HEK293 (cell line): ENCODE measurements around the gene CFAP45.

Source experiments
- MYNN ChIP-seq: fragments of 450-650 bp; formaldehyde crosslinking; IDR thresholded peaks from 2 replicates; pipeline ENCODE4 v1.5.1; 2016; ENCODE audit warnings: missing biosample characterization, missing genetic modification characterization, borderline replicate concordance
- TF ChIP-seq, protein P1 (sequence below): fragments of 450-650 bp; formaldehyde crosslinking; IDR thresholded peaks from 2 replicates; pipeline ENCODE4 v1.5.1; 2016; ENCODE audit warnings: missing biosample characterization, missing genetic modification characterization
- TF ChIP-seq, protein P2 (sequence below): fragments of 450-650 bp; formaldehyde crosslinking; IDR thresholded peaks from 2 replicates; pipeline ENCODE4 v1.5.1; 2016; ENCODE audit warnings: missing biosample characterization, missing genetic modification characterization

DNA sequence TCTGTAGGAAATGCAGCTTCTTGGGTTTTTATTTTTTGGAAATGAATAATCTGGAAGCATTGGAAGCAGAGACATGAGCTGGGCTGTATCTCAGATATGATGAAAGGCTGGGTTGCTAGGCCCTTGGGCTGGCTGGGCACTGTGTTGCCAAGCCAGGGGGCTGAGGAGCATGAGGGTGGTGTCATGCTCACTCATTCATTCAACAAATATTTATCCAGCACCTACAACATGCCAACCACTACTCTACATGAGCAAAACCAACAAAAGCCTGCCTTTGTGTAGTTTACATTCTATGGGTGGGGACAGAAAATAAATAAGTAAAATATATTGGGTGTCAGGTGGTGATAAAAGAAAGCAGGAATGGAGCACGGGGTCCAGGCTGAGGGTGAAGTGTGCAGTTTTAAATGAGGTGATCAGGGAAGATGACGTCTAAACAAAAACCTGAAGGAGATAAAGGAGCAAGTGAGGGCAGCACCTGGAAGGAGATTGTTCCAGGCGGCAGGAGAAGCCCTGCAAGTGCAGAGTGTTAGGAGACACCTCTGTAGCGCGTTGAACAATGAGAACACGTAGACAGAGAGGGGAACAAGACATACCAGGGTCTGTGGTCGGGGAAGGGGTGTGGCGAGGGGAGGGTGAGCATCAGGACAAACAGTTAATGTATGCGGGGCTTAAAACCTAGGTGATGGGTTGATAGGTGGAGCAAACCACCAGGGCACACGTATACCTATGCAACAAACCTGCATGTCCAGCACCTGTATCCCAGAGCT, 14.5 kb upstream of the CFAP45 start:
- TF ChIP-seq, protein P1, sequence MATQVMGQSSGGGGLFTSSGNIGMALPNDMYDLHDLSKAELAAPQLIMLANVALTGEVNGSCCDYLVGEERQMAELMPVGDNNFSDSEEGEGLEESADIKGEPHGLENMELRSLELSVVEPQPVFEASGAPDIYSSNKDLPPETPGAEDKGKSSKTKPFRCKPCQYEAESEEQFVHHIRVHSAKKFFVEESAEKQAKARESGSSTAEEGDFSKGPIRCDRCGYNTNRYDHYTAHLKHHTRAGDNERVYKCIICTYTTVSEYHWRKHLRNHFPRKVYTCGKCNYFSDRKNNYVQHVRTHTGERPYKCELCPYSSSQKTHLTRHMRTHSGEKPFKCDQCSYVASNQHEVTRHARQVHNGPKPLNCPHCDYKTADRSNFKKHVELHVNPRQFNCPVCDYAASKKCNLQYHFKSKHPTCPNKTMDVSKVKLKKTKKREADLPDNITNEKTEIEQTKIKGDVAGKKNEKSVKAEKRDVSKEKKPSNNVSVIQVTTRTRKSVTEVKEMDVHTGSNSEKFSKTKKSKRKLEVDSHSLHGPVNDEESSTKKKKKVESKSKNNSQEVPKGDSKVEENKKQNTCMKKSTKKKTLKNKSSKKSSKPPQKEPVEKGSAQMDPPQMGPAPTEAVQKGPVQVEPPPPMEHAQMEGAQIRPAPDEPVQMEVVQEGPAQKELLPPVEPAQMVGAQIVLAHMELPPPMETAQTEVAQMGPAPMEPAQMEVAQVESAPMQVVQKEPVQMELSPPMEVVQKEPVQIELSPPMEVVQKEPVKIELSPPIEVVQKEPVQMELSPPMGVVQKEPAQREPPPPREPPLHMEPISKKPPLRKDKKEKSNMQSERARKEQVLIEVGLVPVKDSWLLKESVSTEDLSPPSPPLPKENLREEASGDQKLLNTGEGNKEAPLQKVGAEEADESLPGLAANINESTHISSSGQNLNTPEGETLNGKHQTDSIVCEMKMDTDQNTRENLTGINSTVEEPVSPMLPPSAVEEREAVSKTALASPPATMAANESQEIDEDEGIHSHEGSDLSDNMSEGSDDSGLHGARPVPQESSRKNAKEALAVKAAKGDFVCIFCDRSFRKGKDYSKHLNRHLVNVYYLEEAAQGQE (tag by site-specific recombination): no peak
- no peak for TF ChIP-seq MYNN (tag by site-specific recombination)
- TF ChIP-seq, protein P2, sequence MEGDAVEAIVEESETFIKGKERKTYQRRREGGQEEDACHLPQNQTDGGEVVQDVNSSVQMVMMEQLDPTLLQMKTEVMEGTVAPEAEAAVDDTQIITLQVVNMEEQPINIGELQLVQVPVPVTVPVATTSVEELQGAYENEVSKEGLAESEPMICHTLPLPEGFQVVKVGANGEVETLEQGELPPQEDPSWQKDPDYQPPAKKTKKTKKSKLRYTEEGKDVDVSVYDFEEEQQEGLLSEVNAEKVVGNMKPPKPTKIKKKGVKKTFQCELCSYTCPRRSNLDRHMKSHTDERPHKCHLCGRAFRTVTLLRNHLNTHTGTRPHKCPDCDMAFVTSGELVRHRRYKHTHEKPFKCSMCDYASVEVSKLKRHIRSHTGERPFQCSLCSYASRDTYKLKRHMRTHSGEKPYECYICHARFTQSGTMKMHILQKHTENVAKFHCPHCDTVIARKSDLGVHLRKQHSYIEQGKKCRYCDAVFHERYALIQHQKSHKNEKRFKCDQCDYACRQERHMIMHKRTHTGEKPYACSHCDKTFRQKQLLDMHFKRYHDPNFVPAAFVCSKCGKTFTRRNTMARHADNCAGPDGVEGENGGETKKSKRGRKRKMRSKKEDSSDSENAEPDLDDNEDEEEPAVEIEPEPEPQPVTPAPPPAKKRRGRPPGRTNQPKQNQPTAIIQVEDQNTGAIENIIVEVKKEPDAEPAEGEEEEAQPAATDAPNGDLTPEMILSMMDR (tag by site-specific recombination): no peak
